Activated CD8-positive, alpha-beta T cell treated with anti-CD3 and anti-CD28 coated beads for 36 hours (primary cell): ENCODE results near the gene MIER3. TPM values are rescaled to one million over a fixed set of nuclear protein-coding genes. Genes with fewer than 3 reads are reported as not detected.

Experiments
- ATAC-seq: fragments of 200-7000 bp; cut with Tn5 transposase; one replicate; pipeline ENCODE4 v1.10.0; 2021; ENCODE audit warnings: mild to moderate bottlenecking, moderate library complexity
- CTCF ChIA-PET: fragments of 350-600 bp; sonication (Branson Sonifier 250); formaldehyde crosslinking; loops from one replicate; lab custom pipeline; 2021; ENCODE audit warnings: antibody characterized with exemption; lab: Charles Lee
- POLR2A ChIA-PET: fragments of 350-600 bp; sonication (Branson Sonifier 250); formaldehyde crosslinking; loops from one replicate; lab custom pipeline; 2021; ENCODE audit warnings: antibody characterized with exemption; lab: Charles Lee
- DNase-seq: peaks from one replicate; pipeline ENCODE4 v3.0.0-alpha.2; 2020
- H3K27ac Mint-ChIP-seq: one replicate; pipeline ENCODE4 v1.8.0; 2021; ENCODE audit warnings: mild to moderate bottlenecking, mixed read lengths
- H3K27me3 Mint-ChIP-seq: one replicate; pipeline ENCODE4 v1.8.0; 2021; ENCODE audit warnings: mixed read lengths
- H3K36me3 Mint-ChIP-seq: one replicate; pipeline ENCODE4 v1.8.0; 2021; ENCODE audit warnings: low read depth, mixed read lengths
- H3K4me1 Mint-ChIP-seq: one replicate; pipeline ENCODE4 v1.8.0; 2021; ENCODE audit warnings: low read depth, mixed read lengths
- H3K4me3 Mint-ChIP-seq: one replicate; pipeline ENCODE4 v1.8.0; 2021; ENCODE audit warnings: mild to moderate bottlenecking, moderate library complexity, mixed read lengths
- H3K9me3 Mint-ChIP-seq: one replicate; pipeline ENCODE4 v1.8.0; 2021; ENCODE audit warnings: mixed read lengths
- CTCF ChIP-seq: fragments of 200-600 bp; IDR thresholded peaks from one replicate; pipeline ENCODE4 v1.8.0; 2022; ENCODE audit warnings: antibody characterized with exemption, mild to moderate bottlenecking
- intact Hi-C: fragments of 100-400 bp; cut with micrococcal nuclease; formaldehyde crosslinking; loops from one replicate; pipeline ENCODE4 v1.10.0; 2022
- total RNA-seq, 2 experiments: library from RNA; stranded (reverse); gene quantifications; one replicate each; pipeline ENCODE4 v1.2.3, GENCODE V29; 2021

The MIER3 gene
- total RNA-seq, 2 experiments from 2014 or later: 12.2 to 12.8 TPM

- H3K27ac Mint-ChIP-seq: no peak overlapping the region
These were observed 11.3 kb upstream of the MIER3 start for GRCh38 chr5:56963246-56963645.

GRCh38 chr5:56962286-56962685 lies 10.4 kb upstream of the MIER3 start:
- H3K9me3 Mint-ChIP-seq: no peaks in the 10 kb centered on the region
- no peak for DNase-seq
- H3K27ac Mint-ChIP-seq: no peak overlapping the region
- no peak for ATAC-seq
- no peak for TF ChIP-seq CTCF
- CTCF ChIA-PET: interaction anchor here (1.1 to 1.5 kb wide), 2 partner anchors 14 to 61 kb away, joined by 3 read pairs; no protein-coding TSS in a partner anchor
- no peaks in the 10 kb centered on the region for H3K4me1 Mint-ChIP-seq
- intact Hi-C loops: no loop called here
- H3K4me3 Mint-ChIP-seq: no peak overlapping the region
- POLR2A ChIA-PET: interaction anchor here (1.2 kb wide), 1 partner anchor 12 kb away, joined by 3 read pairs; no protein-coding TSS in a partner anchor
- H3K27me3 Mint-ChIP-seq: peaks cover 24% of the 10 kb centered on the region
- no peaks in the 10 kb centered on the region for H3K36me3 Mint-ChIP-seq

More at GRCh38 chr5:56963246-56963645, 11.3 kb upstream of the MIER3 start:
- TF ChIP-seq CTCF: no peak
- ChIA-PET CTCF (interaction anchor here (1.5 kb wide), 2 partner anchors 10 to 13 kb away, joined by 3 to 4 read pairs; no protein-coding TSS in a partner anchor), POLR2A (no interaction called here)
- DNase-seq (no peak), ATAC-seq (no peak)
- H3K36me3 Mint-ChIP-seq: no peaks in the 10 kb centered on the region
- H3K27me3 Mint-ChIP-seq: peaks cover 22% of the 10 kb centered on the region
- no peaks in the 10 kb centered on the region for H3K4me1 Mint-ChIP-seq
- no peaks in the 10 kb centered on the region for H3K9me3 Mint-ChIP-seq
- intact Hi-C loops: no loop called here
- H3K4me3 Mint-ChIP-seq: no peak overlapping the region

- no peak for TF ChIP-seq CTCF
- Mint-ChIP-seq H3K9me3 (no peaks in the 10 kb centered on the region), H3K36me3 (no peaks in the 10 kb centered on the region), H3K27me3 (peaks cover 24% of the 10 kb centered on the region), H3K27ac (no peak overlapping the region), H3K4me1 (no peaks in the 10 kb centered on the region), H3K4me3 (no peak overlapping the region)
- ATAC-seq: no peak
- DNase-seq: no peak
- intact Hi-C loops: no loop called here
- ChIA-PET POLR2A (interaction anchor here (1.2 kb wide), 1 partner anchor 11 kb away, joined by 3 read pairs; no protein-coding TSS in a partner anchor), CTCF (interaction anchor here (1.1 to 1.5 kb wide), 2 partner anchors 15 to 61 kb away, joined by 3 read pairs; no protein-coding TSS in a partner anchor)
These were observed 9.8 kb upstream of the MIER3 start for GRCh38 chr5:56961746-56962145.

- Mint-ChIP-seq H3K4me3 (no peak overlapping the region), H3K4me1 (no peaks in the 10 kb centered on the region), H3K27ac (no peak overlapping the region), H3K27me3 (peaks cover 29% of the 10 kb centered on the region), H3K36me3 (no peaks in the 10 kb centered on the region), H3K9me3 (no peaks in the 10 kb centered on the region)
- intact Hi-C loops: no loop called here
- no peak for TF ChIP-seq CTCF
- ChIA-PET CTCF (no interaction called here), POLR2A (no interaction called here)
- ATAC-seq: no peak
- DNase-seq: no peak
These were observed 7.4 kb upstream of the MIER3 start for GRCh38 chr5:56959326-56959725.

GRCh38 chr5:56958595-56958994 lies 6.7 kb upstream of the MIER3 start:
- Mint-ChIP-seq H3K36me3 (no peaks in the 10 kb centered on the region), H3K27ac (no peak overlapping the region), H3K27me3 (peaks cover 33% of the 10 kb centered on the region), H3K9me3 (no peaks in the 10 kb centered on the region), H3K4me3 (no peak overlapping the region), H3K4me1 (no peaks in the 10 kb centered on the region)
- ChIA-PET POLR2A (no interaction called here), CTCF (no interaction called here)
- no peak for ATAC-seq
- intact Hi-C loops: no loop called here
- no peak for DNase-seq
- TF ChIP-seq CTCF: no peak
